ENCODE results near the gene IGHMBP2.
A peak's percentile ranks its signal among the peaks of the same experiment; 100 is the strongest.

IGHMBP2 gene

GRCh38 chr11:68903288-68904247 is at the start of gene IGHMBP2, which contains the start of gene MRPL21 (continued):
- TF ChIP-seq BCL11A (tag by site-specific recombination; IDR thresholded peaks at IDR 0.05; ENCODE audit: low read depth), result no peak
- peak; percentile 18; the same call in 1 of the 2 replicates for TF ChIP-seq KLF7 (tag by site-specific recombination; IDR thresholded peaks at IDR 0.05; ENCODE audit: borderline replicate concordance)
- no peak for TF ChIP-seq ZNF561 (tag by site-specific recombination; IDR thresholded peaks at IDR 0.05; ENCODE audit: borderline replicate concordance)
- TF ChIP-seq, protein P1, sequence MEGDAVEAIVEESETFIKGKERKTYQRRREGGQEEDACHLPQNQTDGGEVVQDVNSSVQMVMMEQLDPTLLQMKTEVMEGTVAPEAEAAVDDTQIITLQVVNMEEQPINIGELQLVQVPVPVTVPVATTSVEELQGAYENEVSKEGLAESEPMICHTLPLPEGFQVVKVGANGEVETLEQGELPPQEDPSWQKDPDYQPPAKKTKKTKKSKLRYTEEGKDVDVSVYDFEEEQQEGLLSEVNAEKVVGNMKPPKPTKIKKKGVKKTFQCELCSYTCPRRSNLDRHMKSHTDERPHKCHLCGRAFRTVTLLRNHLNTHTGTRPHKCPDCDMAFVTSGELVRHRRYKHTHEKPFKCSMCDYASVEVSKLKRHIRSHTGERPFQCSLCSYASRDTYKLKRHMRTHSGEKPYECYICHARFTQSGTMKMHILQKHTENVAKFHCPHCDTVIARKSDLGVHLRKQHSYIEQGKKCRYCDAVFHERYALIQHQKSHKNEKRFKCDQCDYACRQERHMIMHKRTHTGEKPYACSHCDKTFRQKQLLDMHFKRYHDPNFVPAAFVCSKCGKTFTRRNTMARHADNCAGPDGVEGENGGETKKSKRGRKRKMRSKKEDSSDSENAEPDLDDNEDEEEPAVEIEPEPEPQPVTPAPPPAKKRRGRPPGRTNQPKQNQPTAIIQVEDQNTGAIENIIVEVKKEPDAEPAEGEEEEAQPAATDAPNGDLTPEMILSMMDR (tag by site-specific recombination; IDR thresholded peaks at IDR 0.05), result no peak; the same call in 1 of the 2 replicates
- peak; percentile 72; the same call in 1 of the 2 replicates for TF ChIP-seq GLIS2 (tag by site-specific recombination; IDR thresholded peaks at IDR 0.05)
- peak; percentile 96 for TF ChIP-seq GLI4 (tag by site-specific recombination; IDR thresholded peaks at IDR 0.05)
- TF ChIP-seq ZNF473 (tag by site-specific recombination; IDR thresholded peaks at IDR 0.05), result no peak
- TF ChIP-seq GLIS1 (tag by site-specific recombination; IDR thresholded peaks at IDR 0.05), result no peak; the same call in 1 of the 2 replicates
- no peak for TF ChIP-seq ZNF701 (tag by site-specific recombination; IDR thresholded peaks at IDR 0.05)
- peak; percentile 97 for TF ChIP-seq ZSCAN30 (tag by site-specific recombination; IDR thresholded peaks at IDR 0.05)
- no peak for TF ChIP-seq ZNF341 (tag by site-specific recombination; IDR thresholded peaks at IDR 0.05; ENCODE audit: low read depth)
- no peak; the same call in 1 of the 2 replicates for TF ChIP-seq ZNF513 (tag by site-specific recombination; IDR thresholded peaks at IDR 0.05)
- no peak for TF ChIP-seq GLI2 (tag by site-specific recombination; IDR thresholded peaks at IDR 0.05; ENCODE audit: borderline replicate concordance, low read depth)
- no peak for TF ChIP-seq ELK4 (IDR thresholded peaks at IDR 0.05; ENCODE audit: borderline replicate concordance, low read depth, low read length)
- TF ChIP-seq ZBTB8A (tag by site-specific recombination; IDR thresholded peaks at IDR 0.05), result peak; percentile 34; the same call in 1 of the 2 replicates
- TF ChIP-seq ZNF610 (tag by site-specific recombination; IDR thresholded peaks at IDR 0.05; ENCODE audit: borderline replicate concordance), result peak; percentile 70; the same call in 1 of the 2 replicates
- TF ChIP-seq ZNF354C (tag by site-specific recombination; IDR thresholded peaks at IDR 0.05; ENCODE audit: borderline replicate concordance, low read depth), result no peak
- no peak for TF ChIP-seq ZFHX2 (tag by site-specific recombination; conservative IDR thresholded peaks at IDR 0.05)
- 0 out of 2 replicates have a peak, but pooled peaks have one; percentile 11 for TF ChIP-seq ZEB2 (tag by site-specific recombination; IDR thresholded peaks at IDR 0.05)
- TF ChIP-seq ZNF629 (tag by site-specific recombination; IDR thresholded peaks at IDR 0.05), result peak; percentile 81
- TF ChIP-seq ZNF274 (IDR thresholded peaks at IDR 0.05; ENCODE audit: low read length), result no peak
- TF ChIP-seq ZNF274 (tag by site-specific recombination; IDR thresholded peaks at IDR 0.05; ENCODE audit: borderline replicate concordance), result no peak
- TF ChIP-seq ZNF157 (tag by site-specific recombination; IDR thresholded peaks at IDR 0.05), result no peak
- 0 out of 2 replicates have a peak, but pooled peaks have one; percentile 49 for TF ChIP-seq ZNF239 (tag by site-specific recombination; IDR thresholded peaks at IDR 0.05)
- peak; percentile 90 for TF ChIP-seq YY1 (tag by site-specific recombination; IDR thresholded peaks at IDR 0.05)
- TF ChIP-seq MZF1 (tag by site-specific recombination; IDR thresholded peaks at IDR 0.05; ENCODE audit: borderline replicate concordance), result no peak
- TF ChIP-seq, protein P2, sequence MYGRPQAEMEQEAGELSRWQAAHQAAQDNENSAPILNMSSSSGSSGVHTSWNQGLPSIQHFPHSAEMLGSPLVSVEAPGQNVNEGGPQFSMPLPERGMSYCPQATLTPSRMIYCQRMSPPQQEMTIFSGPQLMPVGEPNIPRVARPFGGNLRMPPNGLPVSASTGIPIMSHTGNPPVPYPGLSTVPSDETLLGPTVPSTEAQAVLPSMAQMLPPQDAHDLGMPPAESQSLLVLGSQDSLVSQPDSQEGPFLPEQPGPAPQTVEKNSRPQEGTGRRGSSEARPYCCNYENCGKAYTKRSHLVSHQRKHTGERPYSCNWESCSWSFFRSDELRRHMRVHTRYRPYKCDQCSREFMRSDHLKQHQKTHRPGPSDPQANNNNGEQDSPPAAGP (tag by site-specific recombination; IDR thresholded peaks at IDR 0.05), result peak; percentile 70; the same call in 1 of the 2 replicates
- peak; percentile 80 for TF ChIP-seq ZBTB17 (tag by site-specific recombination; IDR thresholded peaks at IDR 0.05)
- no peak for TF ChIP-seq ZNF747 (tag by site-specific recombination; IDR thresholded peaks at IDR 0.05)
- TF ChIP-seq ZNF768 (tag by site-specific recombination; IDR thresholded peaks at IDR 0.05), result no peak
- TF ChIP-seq ZNF121 (tag by site-specific recombination; IDR thresholded peaks at IDR 0.05), result peak; percentile 53; the same call in 1 of the 2 replicates
- 0 out of 2 replicates have a peak, but pooled peaks have one; percentile 72 for TF ChIP-seq ZNF639 (tag by site-specific recombination; IDR thresholded peaks at IDR 0.05)
- TF ChIP-seq ZNF2 (tag by site-specific recombination; IDR thresholded peaks at IDR 0.05), result peak; percentile 92
- no peak for TF ChIP-seq ZNF571 (tag by site-specific recombination; IDR thresholded peaks at IDR 0.05)
